ENCODE measurements around the gene PFKFB4.

PFKFB4 gene

DNA sequence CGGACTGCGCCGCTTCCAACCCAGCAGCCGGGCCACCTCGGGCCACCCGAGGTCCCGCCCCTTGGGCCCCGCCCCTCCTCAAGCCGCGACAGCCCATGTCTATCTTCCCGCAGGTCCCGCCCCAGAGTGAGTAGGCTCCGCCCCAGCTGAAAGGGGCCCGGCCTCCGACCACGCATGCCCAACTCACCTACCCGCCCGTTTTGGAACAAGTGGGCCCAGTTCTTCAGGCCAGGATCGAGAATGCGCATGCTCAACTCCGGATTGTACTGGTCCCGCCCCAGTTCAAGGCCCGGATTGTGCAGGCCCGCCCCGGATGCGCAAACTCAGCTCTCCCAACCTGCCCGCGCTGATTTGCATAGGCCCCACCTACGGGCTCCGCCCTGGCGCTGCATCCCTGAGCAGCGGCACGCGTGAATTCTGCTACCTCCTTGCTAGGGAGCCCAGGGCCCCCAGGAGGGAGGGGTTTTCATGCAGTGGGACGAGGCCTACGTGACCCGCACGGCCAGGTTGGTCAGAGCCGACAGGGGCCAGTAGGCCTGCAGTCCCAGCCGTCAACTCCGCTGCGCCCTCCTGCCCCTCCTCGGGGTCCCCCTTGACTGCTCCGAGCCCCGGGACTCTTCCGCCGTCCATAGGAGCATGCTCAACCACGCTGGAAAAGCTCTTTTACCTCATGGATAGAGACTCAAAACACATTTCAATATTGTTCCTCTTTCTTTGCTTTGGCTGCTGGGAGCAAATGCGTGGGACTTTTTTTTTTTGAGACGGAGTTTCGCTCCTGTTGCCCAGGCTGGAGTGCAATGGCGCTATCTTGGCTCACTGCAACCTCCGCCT, at the start of gene PFKFB4:
Gene PFKFB4, minus strand, starts transcription at position 8 of the 831 bp plus-strand sequence. CDS start 26 bp downstream, outside the sequence.
- peak; percentile 100 for DNase-seq

DNA sequence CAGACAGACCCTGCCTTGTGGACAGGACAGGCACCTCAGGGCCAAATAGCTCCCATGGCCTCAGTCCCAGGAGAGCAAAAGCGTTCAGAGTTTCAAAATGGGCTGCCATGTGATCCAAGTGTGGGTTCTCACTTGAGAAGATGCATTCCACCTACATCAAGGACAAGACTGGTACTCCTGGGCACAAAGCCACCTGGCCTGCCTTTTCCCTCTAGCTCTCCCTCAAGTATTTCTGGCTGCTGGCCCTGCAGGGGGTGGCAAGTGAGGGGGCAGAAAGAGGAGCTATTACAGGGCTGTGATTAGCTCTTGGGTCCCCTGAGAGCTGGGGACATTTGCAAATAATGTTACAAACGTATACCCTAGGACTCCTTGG, 45.0 kb upstream of the PFKFB4 start:
- DNase-seq: no peak

- DNase-seq: no peak
Measured at GRCh38 chr3:48600711-48601621, 44.4 kb upstream of the PFKFB4 start.

GRCh38 chr3:48599509-48600285, 43.1 kb upstream of the PFKFB4 start:
- DNase-seq: no peak

DNA sequence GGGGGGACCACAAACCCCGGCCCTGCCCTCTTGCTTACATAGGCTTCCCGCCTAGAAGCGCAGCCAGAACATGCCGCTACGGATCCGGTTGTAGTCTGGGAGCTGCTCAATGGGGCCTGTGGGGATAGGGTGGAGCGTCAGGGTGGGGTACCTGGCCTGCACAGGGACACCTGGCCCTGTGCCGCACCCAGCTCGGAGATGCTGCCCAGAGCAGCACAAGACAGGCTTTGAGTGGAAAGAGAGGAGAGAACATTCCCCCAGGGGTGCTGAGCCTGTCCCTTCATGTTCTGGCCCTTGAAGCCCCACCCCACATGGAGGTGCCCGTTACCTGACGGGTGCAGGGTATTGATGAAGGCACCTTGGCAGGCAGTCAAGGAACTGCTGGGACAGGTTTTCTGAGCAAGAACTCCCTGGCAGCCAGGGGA, 42.5 kb upstream of the PFKFB4 start:
- no peak for DNase-seq

DNA sequence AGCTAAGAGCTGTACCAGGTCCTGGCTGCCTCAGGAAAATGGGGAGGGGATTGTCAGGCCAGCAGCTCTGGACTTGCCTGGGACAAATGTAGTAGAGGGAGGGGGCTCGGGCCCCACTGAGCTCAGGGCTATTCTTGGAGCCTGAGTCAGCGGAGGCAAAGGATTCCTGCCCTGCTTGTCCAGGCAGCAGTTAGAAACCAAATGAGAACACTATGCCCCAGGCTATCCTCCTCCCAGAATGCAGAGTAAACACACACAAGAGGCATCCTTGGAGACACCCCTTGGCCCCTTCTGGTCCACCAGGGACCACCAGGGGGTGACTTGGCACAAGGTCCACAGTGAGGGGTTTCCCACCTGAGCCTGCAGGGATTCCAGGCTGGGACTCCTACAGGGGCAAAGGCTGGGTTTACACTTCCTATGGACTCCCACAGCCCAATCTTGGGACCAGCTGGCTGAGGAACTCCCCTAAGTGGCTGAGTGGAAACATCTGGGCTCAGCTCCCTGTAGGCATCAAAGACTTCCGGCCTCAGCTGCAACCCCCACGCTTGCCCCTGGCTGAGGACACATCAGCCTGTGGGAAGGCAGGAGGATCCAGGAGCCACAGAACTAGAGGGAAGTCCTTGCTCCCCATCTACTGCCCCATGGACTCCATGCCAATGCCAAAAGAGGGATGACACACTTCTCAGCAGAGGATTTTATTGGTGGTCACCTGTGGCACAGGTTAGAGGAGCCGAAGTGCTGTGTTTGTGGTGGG, 41.9 kb upstream of the PFKFB4 start:
- no peak for DNase-seq

- DNase-seq: no peak
Measured at GRCh38 chr3:48597408-48597800, 40.8 kb upstream of the PFKFB4 start.

DNA sequence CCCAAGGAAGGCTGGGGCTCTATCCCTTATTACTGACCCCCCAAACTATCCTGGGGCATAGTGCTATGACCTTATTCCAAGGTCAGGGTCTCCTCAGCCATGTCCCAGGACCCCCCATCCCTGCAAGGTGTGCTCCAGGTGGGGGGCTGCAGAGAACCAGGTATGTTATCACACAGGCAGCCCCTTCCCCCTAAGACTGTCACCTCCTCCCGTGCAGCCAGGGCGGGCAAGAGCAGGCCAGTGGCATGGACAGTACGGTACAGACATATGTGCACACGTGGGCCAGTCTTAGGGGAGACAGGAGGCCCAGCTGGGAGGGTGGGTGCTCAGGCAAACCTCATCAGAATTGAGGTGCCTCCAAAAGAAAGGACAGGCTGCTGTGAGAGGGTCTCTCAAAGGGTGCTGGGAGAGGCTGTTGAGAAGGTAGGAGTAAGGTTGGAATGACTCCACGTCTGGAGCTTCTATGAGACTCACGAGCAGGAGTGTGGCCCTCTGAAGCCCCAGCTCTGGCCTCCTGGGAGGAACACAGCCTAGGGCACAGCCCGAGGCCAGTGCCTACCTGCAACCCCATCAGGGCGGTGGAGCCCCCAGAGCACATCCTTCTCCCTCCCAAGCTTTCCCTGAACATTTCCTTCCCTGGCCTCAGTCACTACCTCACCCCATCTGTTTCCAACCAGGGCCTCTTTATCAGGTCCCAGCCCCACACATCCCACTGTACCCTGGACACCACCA, 40.2 kb upstream of the PFKFB4 start:
- DNase-seq: no peak

GRCh38 chr3:48596157-48596556, 39.6 kb upstream of the PFKFB4 start:
- DNase-seq: no peak

DNA sequence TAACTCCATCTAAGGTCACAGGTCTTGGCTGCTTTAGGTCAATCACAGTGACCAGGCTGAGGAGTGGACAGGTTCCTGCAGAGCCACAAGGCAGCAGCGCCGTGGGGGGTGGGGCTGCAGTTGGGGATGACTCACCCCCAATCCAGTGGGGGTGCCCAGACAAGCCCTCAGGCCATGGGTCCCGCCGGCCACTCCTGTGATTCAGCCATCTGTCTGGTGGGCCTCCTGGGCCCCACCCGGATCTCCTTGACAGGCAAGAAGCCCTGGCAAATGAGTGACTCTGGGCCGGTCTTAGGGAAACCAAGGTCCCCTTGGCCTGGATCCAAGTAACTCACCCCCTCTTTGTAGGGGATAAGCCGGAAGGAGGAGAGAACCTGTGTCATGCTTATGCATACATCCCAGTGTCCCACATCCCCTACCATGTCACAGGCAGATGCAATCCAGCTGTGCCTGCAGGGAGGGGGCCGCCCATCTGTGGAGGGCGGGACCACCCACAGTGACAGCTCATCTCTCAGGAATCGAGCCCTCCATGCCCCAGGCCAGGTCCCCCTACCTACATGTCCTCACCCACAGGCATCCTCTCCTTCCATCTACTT, 39.0 kb upstream of the PFKFB4 start:
- DNase-seq: no peak

DNA sequence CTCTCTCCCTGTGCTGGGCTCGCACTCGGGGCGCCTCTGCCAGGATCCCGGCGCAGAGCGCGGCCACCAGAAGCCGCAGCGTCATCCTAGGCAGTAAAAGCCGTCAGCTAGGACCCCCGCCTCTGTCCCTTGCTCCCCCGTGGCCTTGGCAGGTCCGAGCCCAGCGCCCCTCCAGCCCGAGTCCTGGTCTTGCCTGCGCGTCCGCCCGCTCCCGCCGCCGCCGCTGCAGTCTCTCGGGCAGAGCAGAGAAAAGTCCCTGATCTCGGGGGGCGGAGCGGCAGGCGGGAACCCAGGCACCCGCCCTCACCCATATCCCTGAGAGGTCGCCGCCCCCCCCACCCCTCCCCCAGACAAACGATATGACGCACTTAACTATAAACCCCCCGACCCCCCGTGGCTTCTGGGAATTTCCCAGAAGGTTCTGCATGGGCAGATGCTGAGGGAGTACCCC, 38.5 kb upstream of the PFKFB4 start, which contains the start of gene COL7A1:
Gene COL7A1, minus strand, starts transcription at position 255 of the 451 bp plus-strand sequence. Its CDS starts 170 bp downstream, at position 85.
- DNase-seq: no peak

DNA sequence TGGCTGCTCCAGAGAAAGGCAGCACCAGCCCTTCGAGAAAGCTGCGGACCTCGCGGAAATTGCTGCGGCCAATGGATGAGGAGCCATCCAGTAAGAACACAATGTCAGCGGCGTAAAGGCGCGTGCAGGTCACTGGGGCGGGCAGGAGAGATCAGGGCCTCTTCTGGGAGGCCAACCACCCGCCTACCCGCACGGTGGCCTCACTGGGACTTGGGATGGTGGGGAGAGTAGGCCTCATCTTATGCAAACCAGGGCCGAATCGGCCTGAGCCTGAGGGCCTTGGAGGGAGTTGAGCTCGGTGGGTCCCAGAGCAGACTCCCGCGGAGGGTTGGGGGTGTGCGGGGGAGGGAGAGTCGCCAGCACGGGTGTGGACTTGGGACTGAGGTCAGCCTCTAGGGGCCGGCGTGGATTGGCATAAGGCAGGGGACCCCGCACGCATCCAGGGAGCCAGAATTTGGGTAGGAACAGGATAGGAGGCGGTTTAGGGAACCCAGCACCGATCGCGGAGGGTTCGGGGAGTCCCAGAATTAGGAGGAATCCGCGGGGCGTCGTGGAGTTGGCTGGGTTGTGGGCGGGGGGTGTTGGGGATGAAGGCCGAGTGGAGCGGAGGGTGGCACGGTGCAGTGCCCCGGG, 37.9 kb upstream of the PFKFB4 start:
- no peak for DNase-seq

DNA sequence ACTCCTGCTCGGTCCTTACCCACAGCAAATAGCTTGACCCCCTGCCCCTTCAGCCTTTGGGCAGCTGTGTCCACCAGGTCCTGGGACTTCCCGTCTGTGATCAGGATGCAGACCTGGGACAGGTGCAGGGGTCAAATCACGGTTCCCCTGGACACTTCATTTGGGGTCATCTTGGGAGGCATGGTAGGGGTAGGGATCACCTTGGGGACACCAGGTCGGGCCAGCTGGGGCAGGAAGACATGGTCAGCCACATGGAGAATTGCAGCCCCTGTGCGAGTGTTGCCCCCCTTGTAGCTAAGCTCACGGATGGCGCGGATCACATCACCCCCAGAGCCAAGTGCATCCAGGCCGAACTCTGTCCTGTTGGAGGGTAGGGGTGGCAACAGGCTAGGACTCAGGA, 36.7 kb upstream of the PFKFB4 start:
- no peak for DNase-seq

DNA sequence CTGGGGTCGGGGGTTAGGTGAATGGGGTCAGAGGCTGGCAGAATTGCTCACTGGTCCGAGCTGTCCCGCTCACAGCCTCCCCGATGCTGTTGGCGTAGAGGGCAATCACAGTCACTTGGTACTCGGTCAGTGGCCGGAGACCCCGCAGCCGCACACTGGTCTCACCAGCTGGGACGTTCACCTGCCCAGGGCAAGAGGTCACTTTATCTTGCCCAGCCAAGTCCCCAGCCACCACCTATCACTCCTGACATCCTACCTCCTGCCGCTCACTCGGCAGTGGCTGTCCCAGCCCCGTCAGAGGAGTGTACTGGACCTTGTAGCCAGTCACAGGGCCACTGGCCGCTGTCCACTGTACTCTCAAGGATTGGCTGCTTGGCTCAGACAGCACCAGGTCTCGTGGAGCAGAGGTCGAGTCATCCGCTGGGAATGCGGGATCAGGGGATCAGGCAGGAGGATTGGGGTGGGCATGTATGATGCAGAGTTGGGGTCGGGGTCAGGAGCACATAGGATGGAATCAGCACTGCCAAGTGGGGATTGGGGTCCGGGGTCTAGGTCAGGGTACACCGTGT, 36.0 kb upstream of the PFKFB4 start:
- DNase-seq: no peak

- no peak for DNase-seq
Measured at GRCh38 chr3:48591886-48592518, 35.4 kb upstream of the PFKFB4 start.

DNA sequence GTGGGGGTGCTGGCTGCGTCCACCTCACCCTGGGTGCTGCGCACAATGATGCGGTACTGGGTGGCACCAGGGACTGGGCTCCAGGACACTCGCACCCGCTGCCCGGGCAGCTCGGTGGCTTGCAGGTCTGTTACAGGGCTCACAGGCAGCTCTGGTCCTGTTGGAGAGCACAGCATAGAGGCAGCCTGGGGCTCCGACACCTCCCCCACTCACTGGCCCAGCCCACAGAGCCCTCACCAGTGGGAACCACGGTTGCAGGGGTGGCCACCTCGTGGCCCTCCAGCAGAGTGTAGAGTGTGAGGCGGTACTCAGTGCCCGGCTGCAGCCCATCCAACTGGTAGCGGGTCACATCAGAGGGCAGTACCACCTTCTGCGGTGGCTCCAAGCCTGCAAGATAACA, 34.8 kb upstream of the PFKFB4 start:
- no peak for DNase-seq

GRCh38 chr3:48588230-48588629, 31.6 kb upstream of the PFKFB4 start:
- DNase-seq: no peak

- DNase-seq: no peak
Measured at GRCh38 chr3:48587686-48588085, 31.1 kb upstream of the PFKFB4 start.

GRCh38 chr3:48585411-48585810, 28.8 kb upstream of the PFKFB4 start:
- no peak for DNase-seq

DNA sequence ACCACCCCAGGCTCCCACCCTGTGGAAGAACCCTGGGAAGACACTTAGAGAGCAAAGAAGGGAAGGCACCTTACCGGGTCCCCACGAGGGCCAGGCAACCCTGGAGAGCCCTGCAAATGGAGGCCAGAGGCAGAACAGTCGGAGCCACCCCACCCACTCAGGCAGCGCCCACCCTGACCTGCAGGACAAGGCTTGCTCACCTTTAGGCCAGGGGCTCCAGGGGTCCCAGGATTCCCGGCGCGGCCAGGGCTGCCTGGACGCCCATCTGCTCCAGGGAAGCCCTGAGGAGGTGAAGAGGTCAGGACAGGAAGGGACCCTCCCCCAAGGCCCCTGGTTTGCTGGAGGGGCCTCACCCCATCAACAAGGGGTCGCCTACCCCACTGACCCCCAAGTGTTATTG, 28.2 kb upstream of the PFKFB4 start:
- no peak for DNase-seq

Data from CD4-positive, alpha-beta T cell treated with Interferon alpha-2 for 1 hour (primary cell).